Ishikawa (cell line): ENCODE data around the gene S1PR2.

ENCODE experiments used
- CEBPB ChIP-seq: IDR thresholded peaks from 2 replicates; pipeline ENCODE4 v1.6.1; 2012
- EP300 ChIP-seq: IDR thresholded peaks from 2 replicates; pipeline ENCODE4 v1.6.1; 2012; ENCODE audit warnings: borderline replicate concordance
- NFIC ChIP-seq: IDR thresholded peaks from 2 replicates; pipeline ENCODE4 v1.6.1; 2012
- RAD21 ChIP-seq: IDR thresholded peaks from 2 replicates; pipeline ENCODE4 v1.6.1; 2012; ENCODE audit warnings: low read depth
- REST ChIP-seq: IDR thresholded peaks from 2 replicates; pipeline ENCODE4 v1.6.1; 2012; ENCODE audit warnings: low read depth, mild to moderate bottlenecking
- TAF1 ChIP-seq: IDR thresholded peaks from 2 replicates; pipeline ENCODE4 v1.6.1; 2012; ENCODE audit warnings: low read depth, mild to moderate bottlenecking
- TCF12 ChIP-seq: IDR thresholded peaks from 2 replicates; pipeline ENCODE4 v1.6.1; 2012; ENCODE audit warnings: low read depth
- ZBTB7A ChIP-seq: IDR thresholded peaks from 2 replicates; pipeline ENCODE4 v1.6.1; 2012; ENCODE audit warnings: low read depth

- TF ChIP-seq EP300 (no peak), TCF12 (no peak), ZBTB7A (no peak), TAF1 (no peak), REST (no peak), RAD21 (no peak), CEBPB (no peak), NFIC (no peak)
Measured at GRCh38 chr19:10226021-10226375, 5.1 kb downstream of the S1PR2 start.
